Endodermal cell (in vitro differentiated cells): ENCODE results near the gene AKAP13. TPM values are rescaled to one million over a fixed set of nuclear protein-coding genes. Genes with fewer than 3 reads are reported as not detected.
"Not testable (repeated sequence)": the region's sequence is repeated elsewhere in the genome, so short reads cannot be mapped to it uniquely, and the experiment has no call there.

Experiments used
- DNase-seq: peaks from one replicate; pipeline ENCODE4 v3.0.0-alpha.2; 2017
- H3K27ac ChIP-seq: 2 replicates; pipeline ENCODE4 v1.5.1; 2013; ENCODE audit warnings: mild to moderate bottlenecking, low read depth, low read length, moderate library complexity
- H3K27me3 ChIP-seq: 2 replicates; pipeline ENCODE4 v1.6.1; 2013; ENCODE audit warnings: mild to moderate bottlenecking, low read length, moderate library complexity; ENCODE audit not compliant: insufficient read depth, control insufficient read depth, poor library complexity, severe bottlenecking
- H3K36me3 ChIP-seq: 2 replicates; pipeline ENCODE4 v1.7.0; 2013; ENCODE audit warnings: mild to moderate bottlenecking, low read length, moderate library complexity; ENCODE audit not compliant: control insufficient read depth, insufficient read depth
- H3K4me1 ChIP-seq: one replicate; pipeline ENCODE4 v1.7.0; 2013; ENCODE audit warnings: low read length; ENCODE audit not compliant: control insufficient read depth, insufficient read depth
- H3K4me3 ChIP-seq: 2 replicates; pipeline ENCODE4 v1.5.1; 2013; ENCODE audit warnings: mild to moderate bottlenecking, low read length, moderate library complexity
- H3K9ac ChIP-seq: 2 replicates; pipeline ENCODE4 v1.6.1; 2013; ENCODE audit warnings: mild to moderate bottlenecking, low read length, moderate library complexity; ENCODE audit not compliant: poor library complexity, severe bottlenecking; ENCODE audit errors: extremely low read depth
- H3K9me3 ChIP-seq: 2 replicates; pipeline ENCODE4 v1.6.1; 2013; ENCODE audit warnings: mild to moderate bottlenecking, low read length, moderate library complexity; ENCODE audit not compliant: control insufficient read depth
- H3K27ac Mint-ChIP-seq: 2 replicates; pipeline ENCODE4 v1.8.0; 2020; ENCODE audit warnings: mixed read lengths
- H3K27me3 Mint-ChIP-seq: 2 replicates; pipeline ENCODE4 v1.8.0; 2021; ENCODE audit warnings: mild to moderate bottlenecking, mixed read lengths; ENCODE audit not compliant: insufficient read depth
- H3K36me3 Mint-ChIP-seq: 2 replicates; pipeline ENCODE4 v1.8.0; 2020; ENCODE audit warnings: low read depth, mixed read lengths
- H3K4me1 Mint-ChIP-seq: 2 replicates; pipeline ENCODE4 v1.8.0; 2020; ENCODE audit warnings: mixed read lengths
- H3K4me3 Mint-ChIP-seq: 2 replicates; pipeline ENCODE4 v1.8.0; 2020; ENCODE audit warnings: mild to moderate bottlenecking, moderate library complexity, mixed read lengths
- H3K9me3 Mint-ChIP-seq: 2 replicates; pipeline ENCODE4 v1.8.0; 2020; ENCODE audit warnings: mild to moderate bottlenecking, mixed read lengths
- CTCF ChIP-seq: fragments of 200-600 bp; sonication (generic); conservative IDR thresholded peaks from 2 replicates; pipeline ENCODE4 v1.5.0; 2021; ENCODE audit warnings: antibody characterized with exemption, mild to moderate bottlenecking
- WGBS, 2 experiments: methylation state at CpG; one replicate each; pipeline versions ENCODE4 v1.1.5 to v1.1.7; 2013; ENCODE audit warnings: missing lambda C conversion rate in 2 of 2, mixed read lengths in 1 of 2; ENCODE audit not compliant: insufficient coverage in 1 of 2, insufficient read length in 1 of 2; 5-methylcytosine and 5-hydroxymethylcytosine counted together
- total RNA-seq, 2 donors: library from RNA; stranded (reverse); fragmentation: NEBNext Ultra II Directional in 1 of 2; extraction: Animal tissue kit (Norgen Biotek cat#: 25700) in 1 of 2; gene quantifications; 2 replicates in 1 of 2; 3 replicates in 1 of 2; pipeline ENCODE4 v1.2.1, GENCODE V29; 2021

The AKAP13 gene
- total RNA-seq, 2 donors from 2014 or later, result 115 to 131 TPM

- Histone ChIP-seq H3K4me3 (no peak overlapping the region), H3K36me3 (peaks cover 86% of the 10 kb centered on the region), H3K4me1 (no peaks in the 10 kb centered on the region), H3K27ac (no peak overlapping the region), H3K9me3 (peaks cover 4% of the 10 kb centered on the region), H3K9ac (no peak overlapping the region), H3K27me3 (no peaks in the 10 kb centered on the region)
- no peak overlapping the region for H3K27ac Mint-ChIP-seq
- H3K27me3 Mint-ChIP-seq, result no peaks in the 10 kb centered on the region
- H3K4me1 Mint-ChIP-seq, result no peaks in the 10 kb centered on the region
- WGBS, 2 experiments, result 100% methylated on average over 2 to 3 of the region's 3 CpGs
- no peak for TF ChIP-seq CTCF
- no peak for DNase-seq
- H3K9me3 Mint-ChIP-seq, result peaks cover 6% of the 10 kb centered on the region
- no peak overlapping the region for H3K4me3 Mint-ChIP-seq
- H3K36me3 Mint-ChIP-seq, result peaks cover 75% of the 10 kb centered on the region
Observed at GRCh38 chr15:85661859-85662258, 281.5 kb downstream of the AKAP13 start.

- not testable (repeated sequence) for H3K4me1 ChIP-seq, H3K27me3 Mint-ChIP-seq, H3K4me3 Mint-ChIP-seq, H3K9me3 Mint-ChIP-seq, H3K27ac Mint-ChIP-seq, DNase-seq, H3K9ac ChIP-seq, H3K4me3 ChIP-seq, H3K27me3 ChIP-seq, H3K4me1 Mint-ChIP-seq, H3K27ac ChIP-seq, H3K9me3 ChIP-seq
- peaks cover 88% of the 10 kb centered on the region for H3K36me3 ChIP-seq
- H3K36me3 Mint-ChIP-seq, result peaks cover 74% of the 10 kb centered on the region
- WGBS, 2 experiments, result 96 to 100% methylated on average over 4 to 6 of the region's 6 CpGs
Observed at GRCh38 chr15:85665677-85666076, 285.3 kb downstream of the AKAP13 start.

- no peak for DNase-seq
- Histone ChIP-seq H3K4me3 (no peak overlapping the region), H3K27me3 (no peaks in the 10 kb centered on the region), H3K9me3 (peaks cover 4% of the 10 kb centered on the region), H3K36me3 (peaks cover 89% of the 10 kb centered on the region), H3K4me1 (no peaks in the 10 kb centered on the region), H3K27ac (peak overlapping the region; percentile 42), H3K9ac (no peak overlapping the region)
- 85 to 92% methylated on average over 5 of the region's 5 CpGs for WGBS, 2 experiments
- TF ChIP-seq CTCF, result no peak
- Mint-ChIP-seq H3K27ac (peak overlapping the region; percentile 27), H3K27me3 (no peaks in the 10 kb centered on the region), H3K9me3 (peaks cover 6% of the 10 kb centered on the region), H3K4me1 (no peaks in the 10 kb centered on the region), H3K36me3 (peaks cover 77% of the 10 kb centered on the region), H3K4me3 (no peak overlapping the region)
Observed at GRCh38 chr15:85667491-85668424, 287.4 kb downstream of the AKAP13 start.
